HG03064 (cell line): ENCODE measurements around the gene GRM4.

ENCODE experiments used
- ATAC-seq: cut with Tn5 transposase; IDR thresholded peaks from one replicate; pipeline ENCODE4 v1.9.1; 2021; ENCODE audit warnings: low read depth; ENCODE audit not compliant: unreplicated experiment

GRM4 gene

GRCh38 chr6:34157851-34158250, 12.0 kb upstream of the GRM4 start:
- ATAC-seq, result no peak

- no peak for ATAC-seq
Measured at GRCh38 chr6:34157236-34157830, 11.4 kb upstream of the GRM4 start.

- no peak for ATAC-seq
Measured at GRCh38 chr6:34155471-34156300, 9.8 kb upstream of the GRM4 start.

- ATAC-seq, result no peak
Measured at GRCh38 chr6:34154668-34155447, 9.0 kb upstream of the GRM4 start.

GRCh38 chr6:34152806-34153520, 7.1 kb upstream of the GRM4 start:
- ATAC-seq, result no peak

GRCh38 chr6:34152042-34152524, 6.2 kb upstream of the GRM4 start:
- ATAC-seq, result no peak

- no peak for ATAC-seq
Measured at GRCh38 chr6:34151321-34152041, 5.6 kb upstream of the GRM4 start.

- no peak for ATAC-seq
Measured at GRCh38 chr6:34150766-34151165, 4.9 kb upstream of the GRM4 start.

- no peak for ATAC-seq
Measured at GRCh38 chr6:34149831-34150400, 4.0 kb upstream of the GRM4 start.

- no peak for ATAC-seq
Measured at GRCh38 chr6:34149452-34149810, 3.5 kb upstream of the GRM4 start.

GRCh38 chr6:34148631-34149451, 3.0 kb upstream of the GRM4 start:
- ATAC-seq, result no peak

- ATAC-seq, result no peak
Measured at GRCh38 chr6:34147906-34148630, 2.2 kb upstream of the GRM4 start.

- no peak for ATAC-seq
Measured at GRCh38 chr6:34146801-34147592, 1.1 kb upstream of the GRM4 start.

GRCh38 chr6:34145161-34146020, 496 bp downstream of the GRM4 start:
- ATAC-seq, result no peak

GRCh38 chr6:34144581-34145160, 1.2 kb downstream of the GRM4 start:
- no peak for ATAC-seq

- ATAC-seq, result no peak
Measured at GRCh38 chr6:34143884-34144580, 1.9 kb downstream of the GRM4 start.
